ENCODE measurements around the gene SLC16A3. TPM values are rescaled to one million over a fixed set of nuclear protein-coding genes. Genes with fewer than 3 reads are reported as not detected.

Gene SLC16A3
- total and polyA plus RNA-seq, 2 of the 8 experiments (the other 6 are each of a cell fraction or from before 2014, with no cell fraction given), result 3.8 to 8.7 TPM

DNA sequence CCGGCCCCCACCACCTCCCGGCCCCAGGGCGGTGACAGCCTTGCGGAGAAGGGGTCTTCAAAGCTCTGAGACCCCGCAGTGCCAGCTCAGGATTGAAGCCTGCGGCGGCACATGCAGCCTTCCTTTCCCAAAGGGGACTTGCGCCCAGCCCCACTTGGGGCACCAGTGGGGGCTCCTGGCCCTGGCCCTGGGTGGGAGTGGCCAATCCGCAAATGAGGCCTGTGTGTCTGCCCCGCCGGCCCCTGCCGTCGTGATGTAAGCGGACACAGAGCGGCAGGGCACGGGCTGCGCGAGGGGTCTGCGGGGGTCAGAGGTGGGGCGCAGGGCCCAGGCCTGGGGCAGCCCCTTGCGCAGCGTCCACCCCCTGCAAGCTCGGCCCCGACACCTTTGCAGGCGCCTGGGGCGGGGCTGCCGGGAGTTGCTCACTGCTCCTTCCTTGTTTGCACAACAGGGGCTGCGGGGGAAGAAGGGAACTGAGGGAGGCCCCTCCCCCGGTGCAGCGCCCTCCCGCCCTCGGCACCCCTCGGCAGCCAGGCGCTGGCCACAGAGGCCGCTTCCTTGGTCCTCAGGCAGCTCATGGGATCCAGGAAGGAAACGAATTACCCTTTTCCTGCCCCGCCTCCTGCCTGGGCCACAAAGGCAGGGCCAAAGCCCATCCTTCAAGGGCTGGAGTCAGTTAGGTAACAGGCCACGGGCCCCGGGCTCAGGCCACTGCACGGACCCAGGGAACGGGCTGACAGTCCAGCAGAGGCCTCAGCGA, 2.9 kb downstream of the SLC16A3 start:
- no peak overlapping the region for H2AFZ ChIP-seq (ENCODE audit: low read length)
- no peak overlapping the region for H2BK20ac ChIP-seq (ENCODE audit: low read length)
- peak overlapping the region; percentile 44; the same call in 1 of the 2 replicates for H2BK5ac ChIP-seq (ENCODE audit: low read depth, low read length)
- H3K36me3 ChIP-seq (ENCODE audit: control insufficient read depth in 2 of 4, insufficient read depth in 4 of 4, low read length in 3 of 4), result no peaks in the 10 kb centered on the region; a peak in 1 of 8 replicates
- H3K14ac ChIP-seq (ENCODE audit: insufficient read length), result no peak overlapping the region
- H3K79me1 ChIP-seq (ENCODE audit: low read depth, low read length), result no peaks in the 10 kb centered on the region; the same call in 1 of the 2 replicates
- no peak overlapping the region for H3K56ac ChIP-seq (replicated peaks; ENCODE audit: insufficient read length, low read depth, low read length)
- H3K23me2 ChIP-seq (ENCODE audit: low read depth, low read length), result peaks cover 11% of the 10 kb centered on the region; the same call in 1 of the 2 replicates
- WGBS, 2 experiments (ENCODE audit: extremely low coverage in 1 of 2, insufficient coverage in 1 of 2, insufficient read length in 1 of 2, insufficient replicate concordance in 2 of 2, low coverage in 1 of 2, low lambda C conversion rate in 2 of 2, missing lambda C conversion rate in 1 of 2), result 16% methylated on average over 15 of the region's 42 CpGs; no CpG with 5 or more reads in 1 of the 2 experiments
- peaks cover 9 to 15% of the 10 kb centered on the region in 2 experiments for H4K20me1 ChIP-seq (replicated peaks in 1 of 2; ENCODE audit: control insufficient read depth in 1 of 2, insufficient read depth in 2 of 2, low read length in 2 of 2)
- H4K8ac ChIP-seq (ENCODE audit: extremely low read depth, insufficient read depth, low read length), result peak overlapping the region; percentile 51
- peak overlapping the region; percentile 67 to 86 for H3K4me2 ChIP-seq (ENCODE audit: insufficient read depth in 1 of 2, low read depth in 2 of 2, low read length in 2 of 2)
- peaks cover 28 to 62% (median 55%) of the 10 kb centered on the region in 4 experiments for H3K27me3 ChIP-seq (replicated peaks in 1 of 4; ENCODE audit: control insufficient read depth in 3 of 4, extremely low read depth in 1 of 4, insufficient read depth in 3 of 4, low read length in 3 of 4)
- no peak overlapping the region for H4K91ac ChIP-seq (replicated peaks; ENCODE audit: insufficient read length, low read length)
- no peak overlapping the region for H3K23ac ChIP-seq (ENCODE audit: insufficient read length)
- peaks cover 0 to 18% (median 6%) of the 10 kb centered on the region in 4 experiments; a peak in 6 of 7 replicates for H3K4me1 ChIP-seq (replicated peaks in 1 of 4; ENCODE audit: control insufficient read depth in 3 of 4, insufficient read depth in 4 of 4, low read length in 3 of 4)
- no peak overlapping the region for H2BK15ac ChIP-seq (ENCODE audit: low read length)
- no peak overlapping the region for H3K9ac ChIP-seq (replicated peaks in 1 of 4; ENCODE audit: extremely low read depth in 1 of 4, low read depth in 3 of 4, low read length in 3 of 4)
- no peak overlapping the region for H4K5ac ChIP-seq (ENCODE audit: insufficient read length, low read depth, low read length)
- no peak overlapping the region for H3K27ac ChIP-seq (ENCODE audit: low read depth, low read length)
- CTCF ChIA-PET (ENCODE audit: partially characterized antibody), result interaction anchor here (0.6 to 1.5 kb wide), 7 partner anchors 14 to 107 kb away, joined by 3 to 6 read pairs (median 3); no protein-coding TSS in a partner anchor
- H3K18ac ChIP-seq (ENCODE audit: extremely low read depth, low read length), result no peak overlapping the region; the same call in none of the 2 replicates
- no peak overlapping the region for H3K4ac ChIP-seq (replicated peaks; ENCODE audit: insufficient read length, low read depth, low read length)
- DNase-seq (ENCODE audit: low read depth in 1 of 2, low spot score in 2 of 2) (peak in 1 of 2 experiments; percentile 85), FAIRE-seq (no peak)
- no peaks in the 10 kb centered on the region for H3K79me2 ChIP-seq (ENCODE audit: control insufficient read depth in 1 of 2, insufficient read depth in 2 of 2, low read length in 2 of 2)
- POLR2A ChIA-PET (ENCODE audit: partially characterized antibody), result interaction anchor here (0.6 to 2.0 kb wide), 4 partner anchors 10 to 41 kb away, joined by 3 to 8 read pairs (median 4); partner anchors contain the start of gene CCDC57
- H3K4me3 ChIP-seq (ENCODE audit: extremely low read depth in 1 of 4, insufficient read depth in 2 of 4, low read depth in 3 of 4, low read length in 4 of 4), result peak overlapping the region; percentile 38 to 65 (median 43)
- H2BK120ac ChIP-seq (replicated peaks; ENCODE audit: low read depth, low read length), result no peak overlapping the region
- no peaks in the 10 kb centered on the region; a peak in 1 of 4 replicates for H3K9me3 ChIP-seq (ENCODE audit: insufficient read depth in 2 of 2, low read depth in 1 of 2, low read length in 1 of 2)
- H2BK12ac ChIP-seq (ENCODE audit: low read depth, low read length), result no peak overlapping the region; the same call in 1 of the 2 replicates
- H2AK5ac ChIP-seq (ENCODE audit: low read depth, low read length), result no peak overlapping the region
- no peak for TF ChIP-seq NANOG (IDR thresholded peaks at IDR 0.05; ENCODE audit: insufficient read depth, low read depth, low read length, poor library complexity, severe bottlenecking)
- TF ChIP-seq USF2 (IDR thresholded peaks at IDR 0.05; ENCODE audit: low read length), result no peak
- TF ChIP-seq SUZ12 (IDR thresholded peaks at IDR 0.05; ENCODE audit: low read length), result peak; percentile 38; the same call in 1 of the 2 replicates
- TF ChIP-seq ZNF274 (IDR thresholded peaks at IDR 0.05; ENCODE audit: borderline replicate concordance, extremely low read depth, low read length), result no peak
- no peak for TF ChIP-seq SIX5 (IDR thresholded peaks at IDR 0.05; ENCODE audit: low read depth, low read length)
- no peak for TF ChIP-seq SIN3A (conservative IDR thresholded peaks at IDR 0.05 in 1 of 2, IDR thresholded peaks at IDR 0.05 in 1 of 2; ENCODE audit: low read depth in 1 of 2, low read length in 2 of 2)
- no peak for TF ChIP-seq RAD21 (IDR thresholded peaks at IDR 0.05 in 1 of 2, conservative IDR thresholded peaks at IDR 0.05 in 1 of 2; ENCODE audit: low read depth in 2 of 2, low read length in 2 of 2)
- TF ChIP-seq TCF12 (IDR thresholded peaks at IDR 0.05; ENCODE audit: low read depth, low read length), result no peak
- TF ChIP-seq MAX (IDR thresholded peaks at IDR 0.05), result no peak

All from H1 (cell line).